ENCODE results near the gene PRPF6. TPM values are rescaled to one million over a fixed set of nuclear protein-coding genes. Genes with fewer than 3 reads are reported as not detected.

Gene PRPF6
- total and polyA plus RNA-seq, 2 of the 13 experiments (the other 11 are each of a cell fraction or from before 2014, with no cell fraction given): 63.7 to 101 TPM

GRCh38 chr20:63955827-63956663, 24.9 kb upstream of the PRPF6 start, which contains the start of gene UCKL1 (continued):
- TF ChIP-seq HIC2 (CRISPR knock-in tag; IDR thresholded peaks at IDR 0.05; ENCODE audit: low read depth) (0 out of 2 replicates have a peak, but pooled peaks have one; percentile 44), ZNF614 (CRISPR knock-in tag; IDR thresholded peaks at IDR 0.05; ENCODE audit: borderline replicate concordance) (peak; percentile 95)

GRCh38 chr20:63956664-63957003, 24.3 kb upstream of the PRPF6 start:
- H4K20me1 ChIP-seq (ENCODE audit: insufficient read depth, low read length): peaks cover 33% of the 10 kb centered on the region
- H3K9ac ChIP-seq (ENCODE audit: insufficient read depth, low read depth, low read length): peak overlapping the region; percentile 83
- WGBS (ENCODE audit: low lambda C conversion rate): 4% methylated on average over 15 of the region's 15 CpGs
- ChIA-PET CTCF (ENCODE audit: low intra/inter-chr PET ratio, low total read pairs) (interaction anchor here (1.0 kb wide), 1 partner anchor 101 kb away, joined by 3 read pairs; no protein-coding TSS in a partner anchor), POLR2A (interaction anchor here (0.6 to 4.0 kb wide), 44 partner anchors 11 to 419 kb away, joined by 3 to 78 read pairs (median 5); partner anchors contain the start of genes ARFRP1, C20orf204, DNAJC5 and GMEB2)
- no peak for ATAC-seq
- intact Hi-C loops (cut with micrococcal nuclease; ENCODE audit: unreplicated experiment): loop anchor here (1.0 kb wide), 1 partner anchor 14 kb away; no protein-coding TSS in a partner anchor
- in situ Hi-C loops (cut with HindIII; ENCODE audit: extremely low pct_ligation_motif_present, low pct_unique_long_range_greater_than_20kb): no loop called here
- peak overlapping the region; percentile 83 for H3K27ac ChIP-seq (ENCODE audit: extremely low read length, insufficient read depth, low read length)
- BruUV-seq (replicated peaks): no TSS peak
- no peak for DNase-seq (ENCODE audit: low spot score)
- H3K4me2 ChIP-seq (ENCODE audit: low read depth, low read length): peak overlapping the region; percentile 95
- H3K9me3 ChIP-seq (ENCODE audit: low read length): no peaks in the 10 kb centered on the region
- H3K79me2 ChIP-seq (ENCODE audit: insufficient read depth, low read length): peaks cover 39% of the 10 kb centered on the region
- H2AFZ ChIP-seq (ENCODE audit: low read length): no peak overlapping the region
- no peaks in the 10 kb centered on the region for H3K27me3 ChIP-seq (ENCODE audit: control insufficient read depth in 1 of 2, insufficient read depth in 2 of 2, low read length in 2 of 2)
- FAIRE-seq: no peak
- H3K36me3 ChIP-seq (replicated peaks in 1 of 2; ENCODE audit: control insufficient read depth in 1 of 2, insufficient read depth in 2 of 2, low read length in 2 of 2): peaks cover 16 to 26% of the 10 kb centered on the region in 2 experiments; a peak in 4 of 5 replicates
- H3K4me1 ChIP-seq (ENCODE audit: insufficient read depth, low read length): peaks cover 60% of the 10 kb centered on the region
- peak overlapping the region; percentile 61 to 100 (median 80) for H3K4me3 ChIP-seq (replicated peaks in 1 of 3; ENCODE audit: insufficient read depth in 1 of 3, low read depth in 2 of 3, low read length in 3 of 3)
- no peak for TF ChIP-seq THAP11 (CRISPR knock-in tag; IDR thresholded peaks at IDR 0.05)
- TF ChIP-seq REL (CRISPR knock-in tag; conservative IDR thresholded peaks at IDR 0.05): 0 out of 2 replicates have a peak, but pooled peaks have one; percentile 14
- TF ChIP-seq RNF2 (conservative IDR thresholded peaks at IDR 0.05; ENCODE audit: low read depth): no peak
- peak; percentile 84; the same call in 1 of the 2 replicates for TF ChIP-seq KDM5A (IDR thresholded peaks at IDR 0.05; ENCODE audit: borderline replicate concordance, low read length)
- no peak for TF ChIP-seq THYN1 (CRISPR knock-in tag; IDR thresholded peaks at IDR 0.05; ENCODE audit: borderline replicate concordance, low read depth)
- no peak for TF ChIP-seq ZNF468 (CRISPR knock-in tag; IDR thresholded peaks at IDR 0.05)
- 0 out of 2 replicates have a peak, but pooled peaks have one; percentile 34 for TF ChIP-seq PLSCR1 (CRISPR knock-in tag; IDR thresholded peaks at IDR 0.05; ENCODE audit: borderline replicate concordance)
- no peak for TF ChIP-seq AHDC1 (CRISPR knock-in tag; IDR thresholded peaks at IDR 0.05; ENCODE audit: borderline replicate concordance)
- TF ChIP-seq PHF5A (CRISPR knock-in tag; IDR thresholded peaks at IDR 0.05; ENCODE audit: low read depth, unreplicated experiment): no peak
- TF ChIP-seq ZNF660 (CRISPR knock-in tag; IDR thresholded peaks at IDR 0.05; ENCODE audit: borderline replicate concordance, low read depth): no peak

All from HepG2 (cell line).